Body of pancreas (tissue), 4 donors: ENCODE measurements around the gene NUDT22.
A peak's percentile ranks its signal among the peaks of the same experiment; 100 is the strongest.

Experiments used
- POLR2A ChIP-seq, 3 donors: fragments of 450-650 bp; IDR thresholded peaks; one replicate each; pipeline ENCODE4 v1.6.1; 2016; ENCODE audit warnings: antibody characterized with exemption in 3 of 3, mild to moderate bottlenecking in 2 of 3
- TF ChIP-seq, protein P1 (sequence below), 7 experiments: fragments of 450-650 bp in 4 of 7; fragments of 200-600 bp in 3 of 7; sonication (generic) in 3 of 7; IDR thresholded peaks; one replicate each; pipeline ENCODE4 v1.5.1; 2016 to 2019; ENCODE audit warnings: antibody characterized with exemption in 7 of 7

DNA sequence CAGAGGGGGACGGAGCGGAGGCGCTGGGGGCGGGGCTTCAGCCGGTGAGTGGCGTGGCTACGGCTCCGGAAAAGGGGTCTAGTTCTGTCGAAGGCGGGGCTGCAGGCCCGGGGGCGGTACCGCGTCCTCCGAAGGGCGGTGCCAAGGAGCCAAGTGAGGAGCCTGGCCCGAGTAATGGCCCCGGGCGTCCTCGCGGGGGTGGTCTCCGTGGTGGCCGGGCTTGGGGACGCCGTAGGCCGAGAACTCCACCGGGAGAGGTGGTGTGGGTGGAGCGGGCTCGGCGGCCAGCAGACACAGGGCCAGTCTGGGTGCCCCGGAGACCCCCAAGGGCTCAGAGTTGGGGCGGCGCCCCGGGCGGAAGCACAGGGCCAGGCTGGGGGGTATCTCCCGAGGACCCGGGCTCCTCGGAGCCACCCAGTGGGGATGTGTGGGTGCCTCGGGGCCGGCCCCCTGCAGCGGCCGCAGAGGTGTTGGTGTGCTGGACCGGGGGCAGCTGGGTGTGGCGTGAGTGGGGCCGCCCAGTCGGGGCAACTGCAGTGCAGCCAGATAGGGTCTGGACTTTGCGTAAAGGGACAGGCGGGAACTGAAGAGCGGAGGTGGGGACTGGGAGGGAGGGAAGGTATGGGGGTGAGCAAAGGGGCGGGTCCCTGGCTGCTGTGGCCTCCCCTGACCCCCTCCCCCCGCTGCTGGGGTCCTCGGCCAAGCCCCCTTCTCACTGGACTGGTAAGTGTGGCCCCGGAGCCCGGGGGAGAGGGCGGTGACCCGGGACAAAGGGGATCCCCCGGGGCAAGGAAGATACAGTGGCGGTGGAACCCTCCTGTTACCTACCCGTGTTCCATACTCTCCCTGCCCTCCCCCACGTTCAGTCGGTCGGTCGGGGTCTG, 15.7 kb downstream of the NUDT22 start:
- TF ChIP-seq, protein P1, sequence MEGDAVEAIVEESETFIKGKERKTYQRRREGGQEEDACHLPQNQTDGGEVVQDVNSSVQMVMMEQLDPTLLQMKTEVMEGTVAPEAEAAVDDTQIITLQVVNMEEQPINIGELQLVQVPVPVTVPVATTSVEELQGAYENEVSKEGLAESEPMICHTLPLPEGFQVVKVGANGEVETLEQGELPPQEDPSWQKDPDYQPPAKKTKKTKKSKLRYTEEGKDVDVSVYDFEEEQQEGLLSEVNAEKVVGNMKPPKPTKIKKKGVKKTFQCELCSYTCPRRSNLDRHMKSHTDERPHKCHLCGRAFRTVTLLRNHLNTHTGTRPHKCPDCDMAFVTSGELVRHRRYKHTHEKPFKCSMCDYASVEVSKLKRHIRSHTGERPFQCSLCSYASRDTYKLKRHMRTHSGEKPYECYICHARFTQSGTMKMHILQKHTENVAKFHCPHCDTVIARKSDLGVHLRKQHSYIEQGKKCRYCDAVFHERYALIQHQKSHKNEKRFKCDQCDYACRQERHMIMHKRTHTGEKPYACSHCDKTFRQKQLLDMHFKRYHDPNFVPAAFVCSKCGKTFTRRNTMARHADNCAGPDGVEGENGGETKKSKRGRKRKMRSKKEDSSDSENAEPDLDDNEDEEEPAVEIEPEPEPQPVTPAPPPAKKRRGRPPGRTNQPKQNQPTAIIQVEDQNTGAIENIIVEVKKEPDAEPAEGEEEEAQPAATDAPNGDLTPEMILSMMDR (IDR thresholded peaks at IDR 0.05): no peak
- peak; percentile 35 to 59 (median 53) for TF ChIP-seq POLR2A (IDR thresholded peaks at IDR 0.05)
